Retinal pigment epithelial cell (primary cell): ENCODE data around the gene FAM184B.

Experiments
- DNase-seq: peaks from one replicate; pipeline ENCODE4 v3.0.0-alpha.2; 2010; ENCODE audit warnings: low read depth
- H3K4me3 ChIP-seq: 2 replicates; pipeline ENCODE4 v1.5.1; 2011; ENCODE audit warnings: mild to moderate bottlenecking, low read length, control low read depth, moderate library complexity
- TF ChIP-seq, protein P1 (sequence below): conservative IDR thresholded peaks from 2 replicates; pipeline ENCODE4 v1.5.1; 2011; ENCODE audit warnings: low read depth, low read length, control low read depth, inconsistent platforms

The FAM184B gene

DNA sequence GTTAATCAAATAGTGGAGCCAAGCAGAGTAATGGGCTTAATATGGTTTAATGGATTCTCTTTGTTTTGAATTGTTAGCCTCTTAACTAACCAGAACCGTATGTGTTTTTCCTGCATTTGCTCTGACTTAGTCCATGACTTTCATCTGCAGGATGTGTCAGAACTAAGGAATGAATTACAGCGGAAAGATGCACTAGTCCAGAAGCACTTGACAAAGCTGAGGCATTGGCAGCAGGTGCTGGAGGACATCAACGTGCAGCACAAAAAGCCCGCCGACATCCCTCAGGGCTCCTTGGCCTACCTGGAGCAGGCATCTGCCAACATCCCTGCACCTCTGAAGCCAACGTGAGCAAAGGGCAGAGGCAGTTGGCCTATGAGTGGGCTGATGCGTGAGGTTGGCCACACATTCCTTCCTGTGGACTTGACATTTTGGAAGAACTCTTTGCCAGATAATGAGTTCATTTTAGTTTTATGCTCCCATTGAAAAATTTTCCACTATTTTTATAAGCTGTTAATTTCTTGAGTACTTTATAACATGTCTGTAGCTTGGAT lies 157.9 kb downstream of the FAM184B start:
- TF ChIP-seq, protein P1, sequence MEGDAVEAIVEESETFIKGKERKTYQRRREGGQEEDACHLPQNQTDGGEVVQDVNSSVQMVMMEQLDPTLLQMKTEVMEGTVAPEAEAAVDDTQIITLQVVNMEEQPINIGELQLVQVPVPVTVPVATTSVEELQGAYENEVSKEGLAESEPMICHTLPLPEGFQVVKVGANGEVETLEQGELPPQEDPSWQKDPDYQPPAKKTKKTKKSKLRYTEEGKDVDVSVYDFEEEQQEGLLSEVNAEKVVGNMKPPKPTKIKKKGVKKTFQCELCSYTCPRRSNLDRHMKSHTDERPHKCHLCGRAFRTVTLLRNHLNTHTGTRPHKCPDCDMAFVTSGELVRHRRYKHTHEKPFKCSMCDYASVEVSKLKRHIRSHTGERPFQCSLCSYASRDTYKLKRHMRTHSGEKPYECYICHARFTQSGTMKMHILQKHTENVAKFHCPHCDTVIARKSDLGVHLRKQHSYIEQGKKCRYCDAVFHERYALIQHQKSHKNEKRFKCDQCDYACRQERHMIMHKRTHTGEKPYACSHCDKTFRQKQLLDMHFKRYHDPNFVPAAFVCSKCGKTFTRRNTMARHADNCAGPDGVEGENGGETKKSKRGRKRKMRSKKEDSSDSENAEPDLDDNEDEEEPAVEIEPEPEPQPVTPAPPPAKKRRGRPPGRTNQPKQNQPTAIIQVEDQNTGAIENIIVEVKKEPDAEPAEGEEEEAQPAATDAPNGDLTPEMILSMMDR: no peak
- no peak overlapping the region for H3K4me3 ChIP-seq
- no peak for DNase-seq

DNA sequence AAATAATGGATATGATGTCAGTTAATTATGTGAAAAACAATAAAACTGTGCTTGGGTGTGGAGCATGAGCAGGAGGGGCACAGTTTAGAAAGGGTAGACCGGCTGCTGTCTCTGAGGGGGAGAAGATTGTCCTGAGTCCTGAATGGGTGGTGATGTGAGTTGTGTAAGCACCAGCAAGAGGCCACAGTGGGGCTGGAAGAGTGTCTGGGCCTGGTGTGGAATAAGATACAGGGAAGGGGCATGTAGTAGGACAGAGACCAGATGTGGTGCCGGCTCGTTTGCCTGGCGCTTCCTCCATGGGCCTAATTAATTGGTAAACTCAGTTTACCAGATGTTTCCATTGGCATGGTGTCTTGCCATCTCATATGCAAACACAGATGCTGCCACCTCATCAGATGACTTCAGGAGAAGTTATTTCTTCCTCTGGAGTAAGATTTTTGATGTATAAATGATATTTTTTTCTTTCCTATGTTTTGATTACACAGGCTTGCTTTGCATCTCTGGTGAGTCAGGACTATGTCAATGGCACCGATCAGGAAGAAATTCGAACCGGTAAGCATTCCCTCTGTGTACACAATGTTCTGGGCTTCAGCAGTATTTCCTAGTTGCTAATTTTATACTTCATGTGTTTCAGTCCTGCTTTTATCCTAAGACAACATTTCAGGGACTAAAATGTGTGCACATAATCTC lies 161.9 kb downstream of the FAM184B start:
- TF ChIP-seq, protein P1: no peak
- no peak overlapping the region for H3K4me3 ChIP-seq
- no peak for DNase-seq

DNA sequence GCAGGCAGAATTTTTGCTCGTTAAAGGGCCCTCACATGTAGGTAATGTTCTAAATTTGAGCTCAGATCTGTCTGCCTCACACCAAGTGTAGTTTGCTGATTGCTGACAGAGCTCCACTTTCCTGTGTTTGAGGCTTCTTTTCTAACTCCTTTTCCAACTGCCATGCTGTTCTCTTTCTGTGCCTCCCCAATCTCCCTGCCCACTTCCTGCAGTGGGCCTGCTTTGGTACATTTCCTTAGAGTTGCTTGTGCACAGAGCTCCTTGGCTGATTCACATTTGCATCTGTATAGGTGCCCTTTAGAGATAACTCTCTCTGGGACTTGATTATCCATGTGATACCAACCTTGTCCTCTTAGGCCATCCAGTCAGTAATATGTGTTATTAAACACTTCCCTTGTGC lies 162.5 kb downstream of the FAM184B start:
- no peak overlapping the region for H3K4me3 ChIP-seq
- TF ChIP-seq, protein P1: no peak
- no peak for DNase-seq

DNA sequence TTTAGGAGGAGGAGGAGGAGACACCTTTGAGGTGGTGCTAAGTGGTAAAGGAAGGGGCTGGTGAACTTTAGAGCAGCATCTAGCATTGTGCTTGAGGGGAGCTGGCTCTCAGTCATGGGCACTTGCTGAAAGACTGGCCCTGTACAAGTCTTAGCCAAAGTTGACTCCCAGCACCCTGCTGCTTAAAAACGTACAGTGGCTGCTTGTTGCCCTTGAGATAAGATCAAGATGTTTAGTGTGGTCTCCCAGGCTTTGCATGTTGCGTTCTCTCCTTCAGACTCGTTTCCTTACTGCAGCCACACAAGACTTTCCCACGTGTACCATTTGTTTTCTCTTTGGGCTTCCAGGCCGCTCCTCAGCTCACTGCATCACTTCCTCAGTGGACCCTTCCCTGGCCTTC lies 165.1 kb downstream of the FAM184B start:
- TF ChIP-seq, protein P1: no peak
- DNase-seq: no peak
- H3K4me3 ChIP-seq: peak overlapping the region; percentile 9

DNA sequence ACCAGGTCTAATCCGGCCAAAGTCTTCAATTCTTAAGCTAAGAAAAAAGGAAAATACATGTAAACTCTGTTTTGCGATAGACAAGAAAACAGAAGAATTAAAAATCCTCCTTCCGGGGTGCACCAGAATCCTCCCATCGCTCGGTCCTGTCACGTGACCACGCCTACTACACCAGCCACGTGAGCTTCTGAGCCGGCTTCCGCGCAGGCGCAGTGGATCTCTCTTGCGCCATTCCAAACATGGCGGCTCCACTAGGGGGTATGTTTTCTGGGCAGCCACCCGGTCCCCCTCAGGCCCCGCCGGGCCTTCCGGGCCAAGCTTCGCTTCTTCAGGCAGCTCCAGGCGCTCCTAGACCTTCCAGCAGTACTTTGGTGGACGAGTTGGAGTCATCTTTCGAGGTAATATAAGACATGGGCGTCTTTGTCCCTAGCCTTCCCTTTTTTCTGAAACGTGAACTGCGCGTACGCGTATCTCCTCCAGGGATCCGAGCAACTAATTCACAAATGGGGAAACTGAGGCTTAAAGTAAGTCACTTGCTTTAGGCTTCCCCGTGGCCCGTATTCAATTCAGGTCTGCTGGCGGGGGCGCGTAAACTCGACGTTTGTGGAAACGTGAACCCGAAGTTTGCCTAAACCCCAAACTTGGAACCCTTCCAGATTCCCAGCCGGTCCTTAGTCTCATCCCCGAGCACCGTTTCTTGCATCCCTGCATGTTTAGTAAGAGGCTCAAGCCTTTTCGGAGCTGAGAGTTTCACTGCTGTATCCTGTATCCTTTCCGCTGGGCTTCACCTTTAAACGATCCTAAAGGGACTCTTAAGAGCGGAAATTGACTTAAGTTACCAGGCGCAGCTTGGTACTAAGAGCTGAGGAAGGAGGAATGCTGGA lies 166.8 kb downstream of the FAM184B start, which contains the start of gene MED28:
Gene MED28 (plus strand): TSS at position 226 of the 884 bp plus-strand sequence. CDS start 14 bp downstream, at position 240.
- TF ChIP-seq, protein P1: no peak
- peak; percentile 76 for DNase-seq
- H3K4me3 ChIP-seq: peak within 1 kb of the TSS; percentile 93

DNA sequence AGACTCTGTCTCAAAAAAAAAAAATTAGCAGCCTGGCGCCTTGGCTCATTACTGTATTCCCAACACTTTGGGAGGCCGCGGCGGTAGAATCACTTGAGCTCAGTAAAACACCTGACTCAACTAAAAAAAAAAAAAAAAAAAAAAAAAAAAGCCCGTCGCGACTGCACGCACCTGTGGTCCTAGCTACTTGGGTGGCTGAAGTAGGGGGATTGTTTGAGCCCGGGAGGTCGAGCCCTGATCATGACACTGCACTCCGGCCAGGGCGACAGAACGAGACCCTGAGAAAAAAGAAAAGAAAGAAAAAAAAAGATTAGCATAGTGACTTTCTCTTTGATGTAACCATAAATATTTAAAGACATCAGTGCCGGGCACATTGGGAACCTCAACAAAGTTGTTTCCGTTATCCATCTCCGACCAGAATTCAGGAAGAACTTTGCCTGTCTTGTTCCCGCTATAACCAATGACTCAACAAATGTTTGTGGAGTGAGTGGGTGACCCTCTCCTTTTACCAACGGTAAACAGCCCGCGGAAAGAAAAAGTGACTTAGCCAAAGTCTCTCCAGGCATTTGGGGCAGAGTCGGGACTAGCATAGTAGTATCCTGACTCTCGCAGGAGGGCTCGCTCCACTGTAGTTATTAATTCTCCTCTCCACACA lies 167.5 kb downstream of the FAM184B start:
- DNase-seq: peak; percentile 2
- H3K4me3 ChIP-seq: peak overlapping the region; percentile 93
- TF ChIP-seq, protein P1: no peak
